GM10266 (cell line): ENCODE measurements around the gene DCAF12L2.
"Not testable (repeated sequence)": the region's sequence is repeated elsewhere in the genome, so short reads cannot be mapped to it uniquely, and the experiment has no call there.

Experiments used
- DNase-seq: peaks from one replicate; pipeline ENCODE4 v3.0.0; 2012; ENCODE audit errors: extremely low spot score
- TF ChIP-seq, protein P1 (sequence below): IDR thresholded peaks from 2 replicates; pipeline ENCODE4 v1.5.1; 2012; ENCODE audit warnings: mild to moderate bottlenecking, low read depth; ENCODE audit not compliant: control insufficient read depth, insufficient read depth; ENCODE audit errors: missing control alignments

Gene DCAF12L2

DNA sequence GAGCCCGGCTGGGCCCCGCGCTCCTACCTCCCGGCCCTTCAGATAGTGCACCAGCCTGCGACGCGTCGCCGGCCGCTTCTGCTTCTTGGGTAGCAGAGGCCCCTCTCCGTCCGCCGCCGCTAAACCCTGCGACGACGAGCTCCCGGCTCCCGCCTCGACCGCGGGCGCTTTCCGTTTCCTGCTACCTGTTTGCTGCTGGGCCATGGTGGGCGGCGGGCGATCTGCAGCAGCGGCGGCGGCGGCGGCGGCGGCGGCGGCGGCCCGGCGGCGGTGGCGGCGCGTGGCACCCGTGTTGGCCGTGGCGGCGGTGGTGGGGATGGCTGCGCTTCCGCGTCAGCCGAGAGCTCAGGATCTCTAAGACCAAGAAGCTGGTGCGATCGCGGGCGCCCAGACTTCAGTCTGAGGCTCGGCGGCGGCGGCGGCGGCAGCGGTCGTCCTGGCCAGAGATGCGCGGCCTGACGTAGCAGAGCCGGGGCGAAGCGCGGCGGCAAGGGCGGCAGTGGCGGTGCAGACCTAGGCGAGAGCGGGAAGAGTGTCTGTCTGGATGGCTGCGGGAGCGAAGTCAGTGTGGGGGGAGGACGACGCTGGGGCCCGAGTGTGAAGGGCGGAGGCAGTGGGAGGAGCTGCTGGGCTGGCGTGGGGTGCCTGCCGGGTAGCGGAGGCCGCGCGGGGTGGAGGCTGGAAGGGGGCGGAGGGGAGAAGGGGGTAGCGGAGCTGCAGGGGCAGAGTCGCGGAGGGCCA lies at the start of gene DCAF12L2:
Gene DCAF12L2, minus strand, starts transcription at position 569 of the 741 bp plus-strand sequence. Its CDS starts 365 bp downstream, at position 204.
- DNase-seq: no peak

DNA sequence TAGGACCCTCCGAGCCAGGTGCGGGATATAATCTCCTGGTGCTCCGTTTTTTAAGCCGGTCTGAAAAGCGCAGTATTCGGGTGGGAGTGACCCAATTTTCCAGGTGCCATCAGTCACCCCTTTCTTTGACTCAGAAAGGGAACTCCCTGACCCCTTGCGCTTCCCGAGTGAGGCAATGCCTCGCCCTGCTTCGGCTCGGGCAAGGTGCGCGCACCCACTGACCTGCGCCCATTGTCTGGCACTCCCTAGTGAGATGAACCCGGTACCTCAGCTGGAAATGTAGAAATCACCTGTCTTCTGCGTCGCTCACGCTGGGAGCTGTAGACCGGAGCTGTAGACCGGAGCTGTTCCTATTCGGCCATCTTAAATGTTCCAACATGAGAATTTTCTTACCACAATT lies 24.8 kb upstream of the DCAF12L2 start:
- DNase-seq: not testable (repeated sequence)

More for the DNA sequence above, at the start of gene DCAF12L2:
- TF ChIP-seq, protein P1, sequence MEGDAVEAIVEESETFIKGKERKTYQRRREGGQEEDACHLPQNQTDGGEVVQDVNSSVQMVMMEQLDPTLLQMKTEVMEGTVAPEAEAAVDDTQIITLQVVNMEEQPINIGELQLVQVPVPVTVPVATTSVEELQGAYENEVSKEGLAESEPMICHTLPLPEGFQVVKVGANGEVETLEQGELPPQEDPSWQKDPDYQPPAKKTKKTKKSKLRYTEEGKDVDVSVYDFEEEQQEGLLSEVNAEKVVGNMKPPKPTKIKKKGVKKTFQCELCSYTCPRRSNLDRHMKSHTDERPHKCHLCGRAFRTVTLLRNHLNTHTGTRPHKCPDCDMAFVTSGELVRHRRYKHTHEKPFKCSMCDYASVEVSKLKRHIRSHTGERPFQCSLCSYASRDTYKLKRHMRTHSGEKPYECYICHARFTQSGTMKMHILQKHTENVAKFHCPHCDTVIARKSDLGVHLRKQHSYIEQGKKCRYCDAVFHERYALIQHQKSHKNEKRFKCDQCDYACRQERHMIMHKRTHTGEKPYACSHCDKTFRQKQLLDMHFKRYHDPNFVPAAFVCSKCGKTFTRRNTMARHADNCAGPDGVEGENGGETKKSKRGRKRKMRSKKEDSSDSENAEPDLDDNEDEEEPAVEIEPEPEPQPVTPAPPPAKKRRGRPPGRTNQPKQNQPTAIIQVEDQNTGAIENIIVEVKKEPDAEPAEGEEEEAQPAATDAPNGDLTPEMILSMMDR: no peak

DNA sequence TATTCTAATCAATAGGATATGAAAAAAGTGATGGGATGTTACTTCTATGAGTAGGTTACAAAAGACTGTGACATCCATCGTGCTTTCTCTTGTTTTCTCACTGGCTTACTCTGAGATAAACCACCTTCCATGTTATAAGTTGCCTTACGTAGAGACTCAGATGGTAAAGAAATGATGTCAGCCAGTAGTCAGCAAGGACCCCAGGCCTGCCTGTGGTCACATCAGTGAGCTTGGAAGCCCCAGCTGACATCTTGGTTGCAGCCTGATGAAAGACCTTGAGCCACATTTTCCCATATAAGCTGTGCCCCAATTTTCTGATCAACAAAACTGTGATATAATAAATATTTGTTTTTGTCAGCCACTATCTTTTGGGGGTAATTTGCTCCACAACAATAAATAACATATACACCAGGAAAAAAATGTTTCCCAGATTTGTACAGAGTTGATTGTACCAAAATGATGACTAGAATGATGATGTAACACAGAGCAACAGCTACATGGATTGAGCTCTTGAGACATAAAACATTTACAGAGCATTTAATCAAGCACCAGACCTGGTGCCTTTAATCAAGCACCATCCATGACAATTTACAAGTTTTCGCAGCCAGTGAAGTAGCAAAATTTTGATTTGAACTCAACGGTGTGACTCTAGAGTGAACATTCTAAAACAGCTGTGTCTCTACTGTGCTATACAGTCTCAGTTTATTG lies 11.2 kb upstream of the DCAF12L2 start:
- DNase-seq: no peak
- TF ChIP-seq, protein P1: no peak

DNA sequence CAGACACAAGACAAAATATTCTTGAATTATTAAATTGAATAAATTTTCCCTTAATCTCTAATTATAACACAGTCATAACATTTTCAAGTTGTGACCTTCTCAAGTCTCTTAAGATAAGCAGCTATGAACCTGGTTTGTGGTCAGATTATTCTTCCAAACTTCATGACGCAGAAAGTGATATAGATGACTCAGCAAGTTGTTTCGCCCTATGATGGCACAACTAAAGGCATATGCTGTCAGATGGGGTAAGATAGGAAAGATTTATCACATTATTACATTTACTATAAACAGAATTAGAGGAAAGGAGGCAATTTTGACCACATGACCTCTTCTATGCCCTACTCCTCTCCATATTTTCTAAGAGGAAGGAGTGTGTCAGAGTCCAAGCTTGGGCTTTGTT lies 4.6 kb upstream of the DCAF12L2 start:
- TF ChIP-seq, protein P1: no peak
- DNase-seq: no peak

DNA sequence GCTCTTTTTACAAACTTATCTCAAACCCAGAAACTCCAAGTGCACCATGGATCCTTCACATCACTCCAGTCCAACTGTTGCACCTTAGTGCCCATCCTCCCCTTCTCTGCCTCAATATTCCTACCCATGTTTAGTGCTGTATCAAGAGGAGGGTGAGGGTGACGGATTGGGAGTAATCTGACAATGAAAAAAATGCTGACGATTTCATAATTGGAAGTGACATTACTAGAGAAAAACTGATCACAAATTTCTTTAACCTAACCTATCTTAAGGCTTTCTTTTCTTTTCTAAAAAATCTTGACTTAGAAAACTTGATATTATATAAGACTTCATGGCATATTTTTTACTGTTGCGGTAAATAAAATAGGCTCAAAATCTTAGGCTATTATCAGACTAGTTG lies 1.5 kb upstream of the DCAF12L2 start:
- TF ChIP-seq, protein P1: no peak
- no peak for DNase-seq

DNA sequence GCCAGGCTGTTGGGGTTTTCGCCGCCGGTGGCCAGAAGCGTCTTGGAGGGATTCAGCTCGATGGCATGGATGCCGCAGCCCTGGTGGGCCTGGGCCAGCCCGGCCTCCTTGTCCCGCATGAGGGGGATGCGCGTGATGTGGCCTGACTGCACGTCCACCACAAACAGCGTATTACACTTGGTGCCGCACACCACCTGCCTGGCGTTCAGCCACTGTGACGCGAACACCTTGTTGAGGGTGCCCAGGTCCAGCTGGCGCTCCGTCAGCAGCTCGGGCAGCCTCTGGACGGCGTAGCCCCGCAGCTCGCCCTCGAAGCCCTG lies 728 bp downstream of the DCAF12L2 start:
- DNase-seq: no peak
- TF ChIP-seq, protein P1: no peak

DNA sequence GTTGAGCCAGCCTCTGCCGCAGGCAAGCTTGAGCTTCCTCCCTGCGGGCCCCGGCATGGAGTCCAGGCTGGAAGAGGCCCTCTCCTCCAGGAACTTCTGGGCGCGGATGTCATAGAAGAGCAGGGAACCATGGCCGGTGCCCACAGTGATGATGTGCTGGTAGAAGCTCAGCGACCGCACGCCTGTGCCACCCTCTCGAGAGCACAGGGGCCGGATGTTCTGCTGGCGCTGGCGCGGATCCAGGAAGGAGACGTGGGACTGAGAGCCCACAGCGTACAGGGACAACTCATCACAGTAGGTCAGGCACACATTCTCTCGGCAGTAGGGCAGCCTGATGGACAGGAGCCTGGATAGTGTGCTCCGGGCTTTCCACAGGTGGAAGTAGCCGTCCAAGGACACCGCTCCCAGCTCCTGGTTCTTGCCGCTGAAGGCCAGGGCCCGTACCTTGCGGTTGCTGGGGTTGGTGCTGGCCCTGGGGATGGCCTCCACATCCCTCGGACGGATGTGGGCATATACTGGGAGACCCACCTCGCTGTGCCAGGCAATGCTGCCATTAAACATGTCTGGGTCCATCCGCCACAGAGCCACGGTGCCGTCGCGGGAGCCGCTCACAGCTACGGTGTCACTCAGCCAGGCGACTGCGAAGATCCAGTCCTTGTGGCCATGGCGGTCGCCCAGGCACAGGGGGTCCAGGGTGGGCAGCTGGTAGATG lies 1.2 kb downstream of the DCAF12L2 start:
- TF ChIP-seq, protein P1: no peak
- no peak for DNase-seq
